Mesendoderm (in vitro differentiated cells): ENCODE measurements around the gene RYR3.

Source experiments
- DNase-seq: peaks from one replicate; pipeline ENCODE4 v3.0.0; 2013
- H2AK5ac ChIP-seq: 2 replicates; pipeline ENCODE4 v1.6.1; 2013; ENCODE audit warnings: low read length, inconsistent platforms
- H2BK120ac ChIP-seq: 2 replicates; pipeline ENCODE4 v1.6.1; 2013; ENCODE audit warnings: low read depth, mild to moderate bottlenecking, low read length, moderate library complexity, mixed read lengths
- H2BK15ac ChIP-seq: replicated peaks from 2 replicates; pipeline ENCODE4 v1.6.1; 2013; ENCODE audit warnings: low read depth, mild to moderate bottlenecking, moderate library complexity
- H2BK5ac ChIP-seq: 2 replicates; pipeline ENCODE4 v1.6.1; 2013; ENCODE audit warnings: low read length, inconsistent platforms
- H3K18ac ChIP-seq: 2 replicates; pipeline ENCODE4 v1.6.1; 2013; ENCODE audit warnings: mild to moderate bottlenecking, low read length, mixed read lengths
- H3K23ac ChIP-seq: one replicate; pipeline ENCODE4 v1.6.1; 2013; ENCODE audit warnings: low read length
- H3K27ac ChIP-seq: 2 replicates; pipeline ENCODE4 v1.5.1; 2013; ENCODE audit warnings: low read depth, mild to moderate bottlenecking, inconsistent platforms, low read length, moderate library complexity
- H3K27me3 ChIP-seq: 2 replicates; pipeline ENCODE4 v1.6.1; 2013; ENCODE audit warnings: low read length, control low read depth, mild to moderate bottlenecking, inconsistent platforms; ENCODE audit not compliant: insufficient read depth, poor library complexity
- H3K36me3 ChIP-seq: 2 replicates; pipeline ENCODE4 v1.6.1; 2013; ENCODE audit warnings: low read length, inconsistent platforms; ENCODE audit not compliant: control insufficient read depth, insufficient read depth
- H3K4ac ChIP-seq: one replicate; pipeline ENCODE4 v1.6.1; 2013; ENCODE audit warnings: low read depth, mild to moderate bottlenecking, low read length, moderate library complexity
- H3K4me1 ChIP-seq: 2 replicates; pipeline ENCODE4 v1.6.1; 2013; ENCODE audit warnings: low read depth, low read length, inconsistent platforms; ENCODE audit not compliant: control insufficient read depth
- H3K4me2 ChIP-seq: 2 replicates; pipeline ENCODE4 v1.6.1; 2013; ENCODE audit warnings: low read length
- H3K4me3 ChIP-seq: 2 replicates; pipeline ENCODE4 v1.5.1; 2013; ENCODE audit warnings: mild to moderate bottlenecking, low read length
- H3K56ac ChIP-seq: one replicate; pipeline ENCODE4 v1.6.1; 2013; ENCODE audit warnings: low read length
- H3K79me1 ChIP-seq: 2 replicates; pipeline ENCODE4 v1.6.1; 2013; ENCODE audit warnings: low read length, inconsistent platforms
- H3K79me2 ChIP-seq: 2 replicates; pipeline ENCODE4 v1.6.1; 2013; ENCODE audit warnings: mild to moderate bottlenecking, low read length; ENCODE audit not compliant: control insufficient read depth, insufficient read depth
- H3K9ac ChIP-seq: 2 replicates; pipeline ENCODE4 v1.6.1; 2013; ENCODE audit warnings: low read length, inconsistent platforms
- H4K5ac ChIP-seq: one replicate; pipeline ENCODE4 v1.6.1; 2013; ENCODE audit warnings: low read length
- H4K8ac ChIP-seq: one replicate; pipeline ENCODE4 v1.6.1; 2013; ENCODE audit warnings: low read depth, mild to moderate bottlenecking, control low read depth, low read length, moderate library complexity
- WGBS: extraction: QIAGEN DNeasy Blood & Tissue Kit; methylation state at CpG from one replicate; pipeline ENCODE4 v1.1.7; 2013; ENCODE audit warnings: low lambda C conversion rate, missing lambda C conversion rate; ENCODE audit not compliant: insufficient coverage; ENCODE audit errors: extremely low coverage; 5-methylcytosine and 5-hydroxymethylcytosine counted together

The RYR3 gene

GRCh38 chr15:33535135-33535534, 224.4 kb downstream of the RYR3 start:
- Histone ChIP-seq H3K4ac (no peak overlapping the region), H3K23ac (no peak overlapping the region), H3K18ac (no peak overlapping the region), H3K4me2 (no peak overlapping the region), H3K9ac (no peak overlapping the region), H4K5ac (no peak overlapping the region), H3K36me3 (no peaks in the 10 kb centered on the region), H3K4me3 (no peak overlapping the region), H2BK120ac (no peak overlapping the region), H2AK5ac (no peak overlapping the region), H4K8ac (no peak overlapping the region), H2BK5ac (no peak overlapping the region), H3K79me2 (no peaks in the 10 kb centered on the region), H3K27ac (no peak overlapping the region), H3K56ac (no peak overlapping the region), H3K79me1 (no peaks in the 10 kb centered on the region), H3K27me3 (no peaks in the 10 kb centered on the region), H2BK15ac (no peak overlapping the region), H3K4me1 (no peaks in the 10 kb centered on the region)
- no peak for DNase-seq
- no CpG with 5 or more reads among the region's 3 CpGs for WGBS

- 100% methylated on average over 2 of the region's 10 CpGs for WGBS
- Histone ChIP-seq H2BK15ac (no peak overlapping the region), H3K36me3 (no peaks in the 10 kb centered on the region), H3K4me1 (no peaks in the 10 kb centered on the region), H3K18ac (no peak overlapping the region), H4K8ac (no peak overlapping the region), H3K4me3 (no peak overlapping the region), H2AK5ac (no peak overlapping the region), H3K79me1 (no peaks in the 10 kb centered on the region), H2BK120ac (no peak overlapping the region), H3K4ac (no peak overlapping the region), H4K5ac (no peak overlapping the region), H3K9ac (no peak overlapping the region), H3K27ac (no peak overlapping the region), H3K56ac (no peak overlapping the region), H2BK5ac (no peak overlapping the region), H3K4me2 (no peak overlapping the region), H3K79me2 (no peaks in the 10 kb centered on the region), H3K23ac (no peak overlapping the region), H3K27me3 (no peaks in the 10 kb centered on the region)
- no peak for DNase-seq
These were observed 229.2 kb downstream of the RYR3 start for GRCh38 chr15:33539825-33540573.

GRCh38 chr15:33543957-33544356, 233.2 kb downstream of the RYR3 start:
- H3K27me3 ChIP-seq = no peaks in the 10 kb centered on the region
- no peak overlapping the region for H2BK15ac ChIP-seq
- H3K56ac ChIP-seq = no peak overlapping the region
- no peak overlapping the region for H4K8ac ChIP-seq
- H4K5ac ChIP-seq = no peak overlapping the region
- DNase-seq = no peak
- H3K4ac ChIP-seq = no peak overlapping the region
- H3K4me3 ChIP-seq = no peak overlapping the region
- H3K23ac ChIP-seq = no peak overlapping the region
- H3K4me2 ChIP-seq = no peak overlapping the region
- no CpG with 5 or more reads among the region's 3 CpGs for WGBS
- no peaks in the 10 kb centered on the region for H3K79me1 ChIP-seq
- H2BK5ac ChIP-seq = no peak overlapping the region
- no peaks in the 10 kb centered on the region for H3K4me1 ChIP-seq
- H2BK120ac ChIP-seq = no peak overlapping the region
- no peak overlapping the region for H3K27ac ChIP-seq
- no peak overlapping the region for H3K9ac ChIP-seq
- no peak overlapping the region for H2AK5ac ChIP-seq
- no peak overlapping the region for H3K18ac ChIP-seq
- H3K79me2 ChIP-seq = no peaks in the 10 kb centered on the region
- H3K36me3 ChIP-seq = no peaks in the 10 kb centered on the region

- Histone ChIP-seq H3K4me2 (no peak overlapping the region), H2BK120ac (no peak overlapping the region), H2BK15ac (no peak overlapping the region), H3K9ac (no peak overlapping the region), H3K56ac (no peak overlapping the region), H3K27me3 (no peaks in the 10 kb centered on the region), H3K79me2 (no peaks in the 10 kb centered on the region), H4K5ac (no peak overlapping the region), H3K36me3 (no peaks in the 10 kb centered on the region), H2BK5ac (no peak overlapping the region), H4K8ac (no peak overlapping the region), H3K79me1 (no peaks in the 10 kb centered on the region), H3K4me1 (no peaks in the 10 kb centered on the region), H3K18ac (no peak overlapping the region), H3K27ac (no peak overlapping the region), H3K4ac (no peak overlapping the region), H3K4me3 (no peak overlapping the region), H3K23ac (no peak overlapping the region), H2AK5ac (no peak overlapping the region)
- WGBS = no CpG with 5 or more reads among the region's 3 CpGs
- no peak for DNase-seq
These were observed 235.1 kb downstream of the RYR3 start for GRCh38 chr15:33545866-33546265.

- no peak overlapping the region for H3K4ac ChIP-seq
- no peaks in the 10 kb centered on the region for H3K79me2 ChIP-seq
- H2BK120ac ChIP-seq = no peak overlapping the region
- no peak overlapping the region for H3K56ac ChIP-seq
- H3K4me2 ChIP-seq = no peak overlapping the region
- H3K27me3 ChIP-seq = no peaks in the 10 kb centered on the region
- H3K79me1 ChIP-seq = no peaks in the 10 kb centered on the region
- no peaks in the 10 kb centered on the region for H3K36me3 ChIP-seq
- no peak overlapping the region for H3K9ac ChIP-seq
- H2AK5ac ChIP-seq = no peak overlapping the region
- H3K23ac ChIP-seq = no peak overlapping the region
- H3K4me1 ChIP-seq = no peaks in the 10 kb centered on the region
- H2BK15ac ChIP-seq = no peak overlapping the region
- H4K5ac ChIP-seq = no peak overlapping the region
- WGBS = no CpG with 5 or more reads among the region's 5 CpGs
- peak; percentile 89 for DNase-seq
- H3K4me3 ChIP-seq = no peak overlapping the region
- H4K8ac ChIP-seq = no peak overlapping the region
- no peak overlapping the region for H3K18ac ChIP-seq
- H2BK5ac ChIP-seq = no peak overlapping the region
- H3K27ac ChIP-seq = no peak overlapping the region
These were observed 237.1 kb downstream of the RYR3 start for GRCh38 chr15:33547876-33548275.

GRCh38 chr15:33551860-33552259, 241.1 kb downstream of the RYR3 start:
- Histone ChIP-seq H3K4me3 (no peak overlapping the region), H3K9ac (no peak overlapping the region), H4K5ac (no peak overlapping the region), H3K23ac (no peak overlapping the region), H3K4ac (no peak overlapping the region), H3K4me1 (no peaks in the 10 kb centered on the region), H2BK5ac (no peak overlapping the region), H3K18ac (no peak overlapping the region), H3K27ac (no peak overlapping the region), H2BK120ac (no peak overlapping the region), H3K36me3 (no peaks in the 10 kb centered on the region), H2BK15ac (no peak overlapping the region), H3K4me2 (no peak overlapping the region), H3K79me1 (no peaks in the 10 kb centered on the region), H2AK5ac (no peak overlapping the region), H4K8ac (no peak overlapping the region), H3K56ac (no peak overlapping the region), H3K27me3 (no peaks in the 10 kb centered on the region), H3K79me2 (no peaks in the 10 kb centered on the region)
- DNase-seq = no peak
- no CpG with 5 or more reads among the region's 6 CpGs for WGBS
